GM10266 (cell line): ENCODE data around the gene NDUFB7.
"Not testable (repeated sequence)": the region's sequence is repeated elsewhere in the genome, so short reads cannot be mapped to it uniquely, and the experiment has no call there.

Experiments
- DNase-seq: peaks from one replicate; pipeline ENCODE4 v3.0.0; 2012; ENCODE audit errors: extremely low spot score
- CTCF ChIP-seq: IDR thresholded peaks from 2 replicates; pipeline ENCODE4 v1.5.1; 2012; ENCODE audit warnings: mild to moderate bottlenecking, low read depth; ENCODE audit not compliant: control insufficient read depth, insufficient read depth; ENCODE audit errors: missing control alignments

The NDUFB7 gene

DNA sequence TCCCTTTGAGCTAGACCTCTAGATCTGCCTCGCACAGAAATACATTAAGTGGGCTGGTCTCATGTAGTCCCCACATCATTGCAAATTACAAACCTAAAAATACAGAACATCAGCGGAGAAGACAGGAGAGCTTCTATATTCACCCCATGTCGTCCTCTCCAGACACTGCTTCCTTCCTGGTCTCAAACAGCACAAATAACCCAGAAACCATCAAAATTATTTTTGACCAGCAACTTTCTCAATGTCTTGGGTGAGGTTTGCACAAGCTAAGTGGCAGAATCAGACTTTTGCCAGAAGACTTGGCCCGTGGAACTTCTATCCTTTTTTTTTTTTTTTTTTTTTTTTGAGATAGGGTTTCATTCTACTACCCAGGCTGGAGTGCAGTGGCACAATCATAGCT lies 39.2 kb upstream of the NDUFB7 start:
- DNase-seq: no peak
- TF ChIP-seq CTCF: no peak

DNA sequence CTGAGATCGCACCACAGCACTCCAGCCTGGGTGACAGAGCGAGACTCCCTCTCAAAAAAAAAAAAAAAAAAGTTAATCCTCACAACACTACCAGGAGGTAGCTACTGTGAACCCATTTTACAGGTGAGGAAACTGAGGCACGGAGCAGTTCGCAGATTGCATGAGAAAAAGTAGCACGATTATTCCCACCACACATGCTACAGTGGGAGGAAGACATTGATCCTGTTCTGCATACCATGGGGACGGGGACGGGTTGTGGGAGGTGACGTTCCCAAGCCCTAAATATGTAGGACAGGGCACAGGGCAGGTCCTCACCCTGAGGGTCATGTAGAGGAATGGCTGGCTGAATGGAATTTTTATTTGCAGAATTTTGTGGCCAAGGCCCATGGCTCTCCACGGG lies 34.8 kb upstream of the NDUFB7 start:
- TF ChIP-seq CTCF: no peak
- DNase-seq: no peak

DNA sequence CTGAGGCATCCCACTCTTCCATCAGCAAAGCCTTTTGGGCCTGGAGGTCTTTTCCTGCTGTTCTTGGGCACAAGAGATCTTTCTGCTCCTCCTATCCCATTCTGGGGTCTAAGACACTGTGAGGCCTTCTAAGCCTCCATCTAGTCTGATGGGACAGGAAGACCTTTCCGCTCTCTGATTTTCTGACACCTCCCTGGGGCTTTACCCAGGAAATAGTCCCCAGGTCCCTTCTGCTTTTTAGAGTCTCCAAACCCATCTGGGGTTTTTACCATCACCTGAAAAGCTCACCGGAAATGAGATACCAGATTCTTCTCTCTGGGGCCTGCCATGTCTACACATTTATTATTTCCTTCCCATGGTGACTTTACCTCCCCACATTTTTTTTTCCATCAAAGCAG lies 32.1 kb upstream of the NDUFB7 start:
- DNase-seq: peak; percentile 65
- no peak for TF ChIP-seq CTCF

- no peak for DNase-seq
- no peak for TF ChIP-seq CTCF
Measured at GRCh38 chr19:14599548-14600147, 27.8 kb upstream of the NDUFB7 start.

- no peak for TF ChIP-seq CTCF
- DNase-seq: no peak
Measured at GRCh38 chr19:14595558-14595957, 23.7 kb upstream of the NDUFB7 start.

- DNase-seq: not testable (repeated sequence)
Measured at GRCh38 chr19:14589433-14589832, 17.6 kb upstream of the NDUFB7 start.

GRCh38 chr19:14585187-14585586 lies 13.3 kb upstream of the NDUFB7 start:
- not testable (repeated sequence) for DNase-seq

DNA sequence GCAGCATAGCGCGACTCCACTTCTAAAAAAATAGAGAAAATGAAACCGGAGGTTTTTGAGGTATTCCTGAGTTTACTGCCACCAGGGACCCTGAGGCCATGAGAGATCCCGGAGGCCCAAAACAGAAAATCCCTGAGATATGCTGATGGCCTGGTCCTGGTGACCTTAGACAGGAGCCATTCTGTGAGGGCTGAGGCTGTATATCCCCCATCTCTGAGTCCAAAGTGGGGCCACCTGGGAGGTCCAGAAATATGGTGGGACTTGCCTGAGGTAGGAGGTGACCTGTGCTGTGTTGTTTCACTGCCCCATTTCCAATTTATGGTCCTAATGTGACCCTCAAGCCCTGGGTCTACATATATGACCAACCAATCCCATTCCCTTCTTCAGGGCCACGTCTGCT lies 12.5 kb upstream of the NDUFB7 start:
- not testable (repeated sequence) for DNase-seq

DNA sequence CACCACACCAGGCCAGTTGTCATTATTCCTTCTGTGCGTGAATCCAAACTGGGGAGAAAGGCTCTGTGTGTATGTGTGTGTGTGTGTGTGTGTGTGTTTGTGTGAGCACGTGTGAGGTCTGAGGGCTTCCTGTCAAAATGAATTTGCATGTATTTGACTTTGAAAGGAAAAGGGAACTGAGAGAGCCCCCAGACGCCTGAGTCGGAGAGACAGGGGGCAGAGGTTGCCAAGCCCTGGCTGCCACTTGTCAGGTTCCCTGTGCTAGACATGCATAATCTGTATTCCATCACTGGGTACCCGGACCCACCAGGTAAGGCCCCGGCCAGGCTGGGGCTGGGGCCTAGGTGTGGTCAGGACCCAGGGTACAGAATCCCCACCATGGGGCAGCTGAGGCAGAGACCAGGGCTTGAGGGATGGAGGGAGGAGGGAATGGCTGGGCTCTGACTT lies 11.1 kb upstream of the NDUFB7 start, which contains the start of gene CLEC17A:
TSS of gene CLEC17A (plus strand) at position 191 of the 447 bp plus-strand sequence. CDS start at position 268, 77 bp downstream.
- peak; percentile 59 for DNase-seq
- no peak for TF ChIP-seq CTCF
